Mesendoderm (in vitro differentiated cells): ENCODE results near the gene TACR1. TPM values are rescaled to one million over a fixed set of nuclear protein-coding genes. Genes with fewer than 3 reads are reported as not detected.
"Not testable (repeated sequence)": the region's sequence is repeated elsewhere in the genome, so short reads cannot be mapped to it uniquely, and the experiment has no call there.

Source experiments
- DNase-seq: peaks from one replicate; pipeline ENCODE4 v3.0.0; 2013
- H2AK5ac ChIP-seq: 2 replicates; pipeline ENCODE4 v1.6.1; 2013; ENCODE audit warnings: low read length, inconsistent platforms
- H2BK120ac ChIP-seq: 2 replicates; pipeline ENCODE4 v1.6.1; 2013; ENCODE audit warnings: low read depth, mild to moderate bottlenecking, low read length, moderate library complexity, mixed read lengths
- H2BK15ac ChIP-seq: replicated peaks from 2 replicates; pipeline ENCODE4 v1.6.1; 2013; ENCODE audit warnings: low read depth, mild to moderate bottlenecking, moderate library complexity
- H2BK5ac ChIP-seq: 2 replicates; pipeline ENCODE4 v1.6.1; 2013; ENCODE audit warnings: low read length, inconsistent platforms
- H3K18ac ChIP-seq: 2 replicates; pipeline ENCODE4 v1.6.1; 2013; ENCODE audit warnings: mild to moderate bottlenecking, low read length, mixed read lengths
- H3K23ac ChIP-seq: one replicate; pipeline ENCODE4 v1.6.1; 2013; ENCODE audit warnings: low read length
- H3K27ac ChIP-seq: 2 replicates; pipeline ENCODE4 v1.5.1; 2013; ENCODE audit warnings: low read depth, mild to moderate bottlenecking, inconsistent platforms, low read length, moderate library complexity
- H3K27me3 ChIP-seq: 2 replicates; pipeline ENCODE4 v1.6.1; 2013; ENCODE audit warnings: low read length, control low read depth, mild to moderate bottlenecking, inconsistent platforms; ENCODE audit not compliant: insufficient read depth, poor library complexity
- H3K36me3 ChIP-seq: 2 replicates; pipeline ENCODE4 v1.6.1; 2013; ENCODE audit warnings: low read length, inconsistent platforms; ENCODE audit not compliant: control insufficient read depth, insufficient read depth
- H3K4ac ChIP-seq: one replicate; pipeline ENCODE4 v1.6.1; 2013; ENCODE audit warnings: low read depth, mild to moderate bottlenecking, low read length, moderate library complexity
- H3K4me1 ChIP-seq: 2 replicates; pipeline ENCODE4 v1.6.1; 2013; ENCODE audit warnings: low read depth, low read length, inconsistent platforms; ENCODE audit not compliant: control insufficient read depth
- H3K4me2 ChIP-seq: 2 replicates; pipeline ENCODE4 v1.6.1; 2013; ENCODE audit warnings: low read length
- H3K4me3 ChIP-seq: 2 replicates; pipeline ENCODE4 v1.5.1; 2013; ENCODE audit warnings: mild to moderate bottlenecking, low read length
- H3K56ac ChIP-seq: one replicate; pipeline ENCODE4 v1.6.1; 2013; ENCODE audit warnings: low read length
- H3K79me1 ChIP-seq: 2 replicates; pipeline ENCODE4 v1.6.1; 2013; ENCODE audit warnings: low read length, inconsistent platforms
- H3K79me2 ChIP-seq: 2 replicates; pipeline ENCODE4 v1.6.1; 2013; ENCODE audit warnings: mild to moderate bottlenecking, low read length; ENCODE audit not compliant: control insufficient read depth, insufficient read depth
- H3K9ac ChIP-seq: 2 replicates; pipeline ENCODE4 v1.6.1; 2013; ENCODE audit warnings: low read length, inconsistent platforms
- H4K5ac ChIP-seq: one replicate; pipeline ENCODE4 v1.6.1; 2013; ENCODE audit warnings: low read length
- H4K8ac ChIP-seq: one replicate; pipeline ENCODE4 v1.6.1; 2013; ENCODE audit warnings: low read depth, mild to moderate bottlenecking, control low read depth, low read length, moderate library complexity
- WGBS: extraction: QIAGEN DNeasy Blood & Tissue Kit; methylation state at CpG from one replicate; pipeline ENCODE4 v1.1.7; 2013; ENCODE audit warnings: low lambda C conversion rate, missing lambda C conversion rate; ENCODE audit not compliant: insufficient coverage; ENCODE audit errors: extremely low coverage; 5-methylcytosine and 5-hydroxymethylcytosine counted together
- polyA plus RNA-seq, 2 experiments: library from polyadenylated mRNA; stranded (reverse); fragments of 200-250 nt; gene quantifications; one replicate each; pipeline ENCODE4 v1.2.3, GENCODE V29; 2013

TACR1 gene, protein sequence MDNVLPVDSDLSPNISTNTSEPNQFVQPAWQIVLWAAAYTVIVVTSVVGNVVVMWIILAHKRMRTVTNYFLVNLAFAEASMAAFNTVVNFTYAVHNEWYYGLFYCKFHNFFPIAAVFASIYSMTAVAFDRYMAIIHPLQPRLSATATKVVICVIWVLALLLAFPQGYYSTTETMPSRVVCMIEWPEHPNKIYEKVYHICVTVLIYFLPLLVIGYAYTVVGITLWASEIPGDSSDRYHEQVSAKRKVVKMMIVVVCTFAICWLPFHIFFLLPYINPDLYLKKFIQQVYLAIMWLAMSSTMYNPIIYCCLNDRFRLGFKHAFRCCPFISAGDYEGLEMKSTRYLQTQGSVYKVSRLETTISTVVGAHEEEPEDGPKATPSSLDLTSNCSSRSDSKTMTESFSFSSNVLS
- polyA plus RNA-seq (2013, experiment 1 of 2): 1.2 TPM
- polyA plus RNA-seq (2013, experiment 2 of 2): 1.4 TPM

DNA sequence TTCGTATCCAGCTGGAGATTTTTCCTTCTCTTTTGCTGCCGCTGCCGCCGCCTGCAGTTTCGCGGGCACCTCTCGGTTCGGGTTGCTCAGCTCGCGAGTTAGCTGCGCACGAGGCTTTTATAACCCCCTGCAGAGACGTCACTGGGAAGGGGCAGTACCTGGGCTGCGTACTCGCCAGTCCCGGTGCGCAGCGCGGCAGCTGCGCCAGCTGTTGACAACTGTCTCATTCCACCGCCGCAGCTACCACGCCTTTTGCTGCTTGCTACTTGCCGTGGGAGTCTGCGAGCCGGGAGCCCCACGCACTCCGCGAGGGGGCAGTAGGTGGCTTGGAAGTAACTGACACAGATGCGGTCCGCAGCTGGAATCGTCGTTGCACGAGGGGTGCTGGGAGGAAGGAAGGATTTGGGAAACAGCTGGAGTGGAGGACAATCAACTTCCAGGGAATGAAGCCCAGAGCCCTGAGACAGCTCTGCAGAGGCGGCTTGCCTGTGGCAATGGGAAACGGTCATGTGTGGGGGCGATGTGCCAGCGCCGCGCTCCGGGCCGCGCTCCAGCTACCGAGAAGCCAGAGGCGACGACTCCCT lies at the start of gene TACR1:
Gene TACR1, minus strand, starts transcription at position 93 of the 584 bp plus-strand sequence. CDS start 586 bp downstream, outside the sequence.
- Histone ChIP-seq H3K27me3 (peaks cover 20% of the 10 kb centered on the region), H3K56ac (peak within 1 kb of the TSS; percentile 74), H2BK5ac (no peak within 1 kb of the TSS), H3K23ac (peak within 1 kb of the TSS; percentile 18), H2AK5ac (no peak within 1 kb of the TSS), H3K79me1 (no peaks in the 10 kb centered on the region), H3K4ac (no peak within 1 kb of the TSS), H3K4me3 (peak within 1 kb of the TSS; percentile 9), H4K5ac (no peak within 1 kb of the TSS), H2BK15ac (no peak within 1 kb of the TSS), H3K27ac (no peak within 1 kb of the TSS), H3K4me1 (no peaks in the 10 kb centered on the region), H3K18ac (peak within 1 kb of the TSS; percentile 8), H4K8ac (no peak within 1 kb of the TSS), H3K79me2 (no peaks in the 10 kb centered on the region), H3K4me2 (peak within 1 kb of the TSS; percentile 79), H2BK120ac (no peak within 1 kb of the TSS), H3K36me3 (no peaks in the 10 kb centered on the region), H3K9ac (peak within 1 kb of the TSS; percentile 51)
- no CpG with 5 or more reads among the region's 46 CpGs for WGBS
- peak; percentile 77 for DNase-seq

DNA sequence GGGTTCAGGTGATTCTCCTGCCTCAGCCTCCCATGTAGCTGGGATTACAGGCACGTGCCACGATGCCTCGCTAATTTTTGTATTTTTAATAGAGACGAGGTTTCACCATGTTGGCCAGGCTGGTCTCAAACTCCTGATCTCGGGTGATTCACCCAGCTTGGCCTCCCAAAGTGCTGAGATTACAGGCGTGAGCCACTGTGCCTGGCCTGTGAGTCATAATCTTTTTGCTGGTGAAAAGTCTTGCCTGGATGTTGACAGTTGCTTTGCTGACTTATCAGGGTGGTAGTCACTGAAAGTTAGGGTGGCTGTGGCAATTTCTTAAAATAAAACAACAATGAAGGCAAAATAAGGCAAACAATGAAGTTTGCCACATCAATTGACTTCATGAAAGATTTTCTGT lies 49.3 kb upstream of the TACR1 start:
- not testable (repeated sequence) for H3K18ac ChIP-seq, H3K9ac ChIP-seq, H3K27me3 ChIP-seq, H3K4ac ChIP-seq, H3K23ac ChIP-seq, H2BK120ac ChIP-seq, H4K5ac ChIP-seq, H4K8ac ChIP-seq, DNase-seq, H3K4me2 ChIP-seq, H2BK5ac ChIP-seq, H3K4me3 ChIP-seq, H3K36me3 ChIP-seq, H3K79me1 ChIP-seq, H3K56ac ChIP-seq, H3K79me2 ChIP-seq, H3K4me1 ChIP-seq, H2BK15ac ChIP-seq, H3K27ac ChIP-seq, H2AK5ac ChIP-seq
- no CpG with 5 or more reads among the region's 6 CpGs for WGBS

DNA sequence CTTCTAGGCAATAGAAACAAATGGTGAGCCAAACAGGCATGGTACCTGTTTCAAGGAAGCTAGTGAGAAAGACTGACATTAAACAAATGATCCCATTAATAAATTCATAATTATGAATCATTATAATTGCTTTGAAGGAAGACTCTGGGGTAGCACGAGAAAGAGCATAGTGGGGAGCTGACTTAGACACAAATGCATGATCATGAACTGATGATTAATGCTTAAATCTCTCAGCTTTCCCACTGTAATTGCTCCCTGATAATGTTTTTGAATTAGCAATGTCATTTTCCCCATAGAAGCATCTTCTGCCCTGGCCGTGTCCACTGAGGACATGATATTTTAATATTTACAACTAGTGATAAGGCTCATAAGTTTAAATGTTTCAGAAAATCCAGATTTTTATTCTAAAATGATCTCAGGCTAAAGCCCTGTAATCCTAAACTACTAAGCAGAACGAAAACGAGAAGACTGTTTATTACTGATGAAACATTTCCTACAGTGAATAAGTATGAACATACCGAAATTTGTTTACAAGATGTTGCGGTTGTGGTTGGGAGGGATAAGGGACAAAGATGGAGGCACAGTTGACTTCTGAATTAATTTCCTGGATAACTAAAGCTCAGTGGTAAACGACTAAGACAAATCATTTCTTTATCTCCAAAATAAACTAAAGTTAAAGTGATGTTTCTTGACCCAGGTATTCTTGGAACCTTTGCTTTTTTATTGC lies 47.3 kb upstream of the TACR1 start:
- Histone ChIP-seq H2AK5ac (no peak overlapping the region), H3K4me2 (no peak overlapping the region), H3K27ac (no peak overlapping the region), H2BK15ac (no peak overlapping the region), H3K79me2 (no peaks in the 10 kb centered on the region), H3K79me1 (no peaks in the 10 kb centered on the region), H3K36me3 (no peaks in the 10 kb centered on the region), H3K23ac (no peak overlapping the region), H3K4ac (no peak overlapping the region), H4K8ac (no peak overlapping the region), H3K9ac (no peak overlapping the region), H2BK120ac (no peak overlapping the region), H3K18ac (no peak overlapping the region), H3K4me1 (no peaks in the 10 kb centered on the region), H2BK5ac (no peak overlapping the region), H4K5ac (no peak overlapping the region), H3K4me3 (no peak overlapping the region), H3K27me3 (no peaks in the 10 kb centered on the region), H3K56ac (no peak overlapping the region)
- DNase-seq: no peak
- WGBS: no CpG with 5 or more reads among the region's 7 CpGs

DNA sequence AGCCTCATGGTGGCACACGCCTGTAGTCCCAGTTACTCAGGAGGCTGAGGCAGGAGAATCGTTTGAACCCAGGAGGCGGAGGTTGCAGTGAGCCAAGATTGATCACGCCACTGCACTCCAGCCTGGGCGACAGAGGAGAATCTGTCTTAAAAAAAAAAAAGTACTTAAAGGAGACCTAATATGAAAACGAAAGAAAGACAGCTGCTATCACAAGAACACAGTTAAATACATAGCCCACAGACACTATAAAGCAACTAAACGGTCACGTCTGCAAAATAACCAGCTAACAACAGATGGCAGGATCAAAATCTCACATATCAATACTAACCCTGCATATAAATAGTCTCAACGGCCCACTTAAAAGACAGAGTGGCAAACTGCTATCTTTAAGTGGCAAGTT lies 43.9 kb upstream of the TACR1 start:
- Histone ChIP-seq H3K18ac (no peak overlapping the region), H4K8ac (no peak overlapping the region), H3K9ac (no peak overlapping the region), H3K4ac (no peak overlapping the region), H2AK5ac (no peak overlapping the region), H2BK120ac (no peak overlapping the region), H3K23ac (no peak overlapping the region), H3K4me3 (no peak overlapping the region), H2BK5ac (no peak overlapping the region), H4K5ac (no peak overlapping the region), H3K27ac (no peak overlapping the region), H3K56ac (no peak overlapping the region), H3K79me2 (no peaks in the 10 kb centered on the region), H3K4me1 (no peaks in the 10 kb centered on the region), H2BK15ac (no peak overlapping the region), H3K36me3 (no peaks in the 10 kb centered on the region), H3K79me1 (no peaks in the 10 kb centered on the region), H3K27me3 (no peaks in the 10 kb centered on the region), H3K4me2 (no peak overlapping the region)
- DNase-seq: no peak
- WGBS: no CpG with 5 or more reads among the region's 9 CpGs

DNA sequence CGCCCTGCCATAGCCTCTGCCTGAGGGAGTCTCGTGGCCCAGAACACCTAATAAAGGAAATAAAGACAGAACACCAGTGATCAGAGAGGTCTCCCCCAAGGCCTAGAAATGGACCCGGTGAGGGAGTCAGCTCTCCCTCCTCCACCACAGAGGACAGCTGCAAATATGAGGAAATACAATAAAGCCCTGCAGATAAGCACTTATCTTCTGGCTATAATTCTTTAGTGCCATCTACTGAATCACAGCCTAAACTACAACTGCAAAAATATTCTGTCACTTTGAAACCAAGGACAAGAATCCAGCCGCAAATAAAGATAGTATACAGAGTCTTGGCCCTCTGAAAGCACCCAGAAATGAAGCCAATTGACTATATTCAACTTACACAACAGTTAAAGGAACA lies 42.4 kb upstream of the TACR1 start:
- no peaks in the 10 kb centered on the region for H3K79me1 ChIP-seq
- no peak overlapping the region for H3K23ac ChIP-seq
- no CpG with 5 or more reads among the region's 4 CpGs for WGBS

More for the DNA sequence above, 42.4 kb upstream of the TACR1 start:
- Histone ChIP-seq H4K8ac (no peak overlapping the region), H2BK15ac (no peak overlapping the region), H4K5ac (no peak overlapping the region), H3K4me1 (no peaks in the 10 kb centered on the region), H2BK120ac (no peak overlapping the region), H3K4me3 (no peak overlapping the region), H3K56ac (no peak overlapping the region), H3K27ac (no peak overlapping the region), H2BK5ac (no peak overlapping the region), H3K4ac (no peak overlapping the region), H3K9ac (no peak overlapping the region), H3K36me3 (no peaks in the 10 kb centered on the region), H3K27me3 (no peaks in the 10 kb centered on the region), H3K18ac (no peak overlapping the region), H3K79me2 (no peaks in the 10 kb centered on the region), H3K4me2 (no peak overlapping the region), H2AK5ac (no peak overlapping the region)
- peak; percentile 69 for DNase-seq
